ENCODE data around the gene QSOX1.
"Not testable (repeated sequence)": the region's sequence is repeated elsewhere in the genome, so short reads cannot be mapped to it uniquely, and the experiment has no call there.

The QSOX1 gene

DNA sequence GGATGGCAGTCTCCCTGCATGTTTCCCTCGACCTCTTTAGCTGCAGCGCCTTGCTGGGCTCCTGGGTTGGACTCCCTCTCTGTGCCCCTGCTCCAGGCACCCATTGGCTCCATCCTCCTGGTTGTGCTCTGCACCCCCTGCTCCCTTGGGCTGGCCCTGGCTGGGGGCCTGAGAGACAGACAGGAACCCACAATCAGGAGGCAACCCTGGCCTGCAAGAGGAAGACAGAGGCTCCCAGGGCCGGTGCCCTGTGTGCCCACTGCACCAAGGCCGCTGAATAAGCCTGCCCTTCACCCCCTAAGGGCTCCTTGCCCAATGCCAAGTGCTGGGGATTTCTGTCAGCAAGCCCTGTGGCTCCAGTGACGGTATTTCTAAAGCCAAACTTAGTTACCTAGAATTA is 43.9 kb downstream of the QSOX1 start:
- DNase-seq: no peak
- in situ Hi-C loops (cut with MboI; ENCODE audit: low pct_unique_long_range_greater_than_20kb, low sequenced_read_pairs): no loop called here

DNA sequence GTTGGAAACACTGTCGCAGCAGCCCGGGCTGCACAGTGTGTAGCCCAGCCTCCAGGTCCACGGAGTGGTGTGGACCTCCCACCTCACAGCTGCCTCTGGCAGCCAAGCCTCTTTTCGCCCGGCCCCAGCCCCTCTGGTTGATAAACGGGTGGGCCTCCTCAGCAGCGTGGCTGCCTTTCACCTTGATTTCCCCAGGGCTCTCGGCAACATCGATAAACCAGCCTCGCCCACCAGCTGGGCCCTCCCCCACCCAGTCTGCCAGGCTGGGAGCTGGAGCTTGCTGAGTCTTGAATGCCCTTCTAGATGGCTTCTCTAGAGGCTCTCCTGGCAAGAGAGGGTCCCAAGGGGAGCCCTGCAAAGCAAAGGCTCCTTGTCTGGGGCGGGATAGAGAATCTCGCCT is 44.3 kb downstream of the QSOX1 start:
- no peak for DNase-seq
- in situ Hi-C loops (cut with MboI; ENCODE audit: low pct_unique_long_range_greater_than_20kb, low sequenced_read_pairs): no loop called here

GRCh38 chr1:180201451-180202200 is 47.0 kb downstream of the QSOX1 start:
- DNase-seq: no peak
- in situ Hi-C loops (cut with MboI; ENCODE audit: low pct_unique_long_range_greater_than_20kb, low sequenced_read_pairs): no loop called here

DNA sequence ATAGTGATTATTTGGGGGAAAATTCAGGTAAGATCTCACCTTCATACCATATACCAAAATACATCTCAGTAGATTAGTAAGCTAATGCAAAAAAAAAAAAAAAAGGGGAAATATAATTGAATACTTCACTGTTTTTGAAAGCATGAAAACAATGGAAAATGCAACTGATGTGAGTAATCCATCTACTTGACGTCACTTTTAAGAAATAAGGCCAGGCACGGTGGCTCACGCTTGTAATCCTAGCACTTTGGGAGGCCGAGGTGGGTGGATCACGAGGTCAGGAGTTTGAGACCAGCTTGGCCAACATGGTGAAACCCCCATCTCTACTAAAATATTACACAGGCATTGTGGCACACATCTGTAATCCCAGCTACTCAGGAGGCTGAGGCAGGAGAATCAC is 47.9 kb downstream of the QSOX1 start:
- in situ Hi-C loops (cut with MboI; ENCODE audit: low pct_unique_long_range_greater_than_20kb, low sequenced_read_pairs); DNase-seq: not testable (repeated sequence)

DNA sequence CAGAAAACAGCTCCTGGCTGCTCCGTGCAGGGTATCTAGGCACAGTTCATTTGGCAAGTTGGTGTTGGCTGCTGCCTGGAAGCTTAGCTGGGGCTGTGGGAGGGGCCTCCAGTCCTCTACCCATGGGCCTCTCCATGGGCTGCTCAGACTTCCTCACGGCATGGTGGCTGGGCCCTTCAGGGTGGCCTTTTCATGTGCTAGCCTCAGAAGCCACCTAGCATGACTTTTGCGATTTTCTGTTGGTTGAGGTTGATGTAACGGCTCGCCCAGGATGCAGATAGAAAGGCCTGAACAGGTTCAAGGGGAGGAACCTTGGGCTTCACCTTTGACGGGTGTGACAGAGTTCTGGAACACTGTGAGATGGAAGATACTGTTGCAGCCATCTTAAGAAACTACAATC is 49.6 kb downstream of the QSOX1 start:
- in situ Hi-C loops (cut with MboI; ENCODE audit: low pct_unique_long_range_greater_than_20kb, low sequenced_read_pairs): no loop called here

GRCh38 chr1:180206581-180206980 is 51.9 kb downstream of the QSOX1 start:
- in situ Hi-C loops (cut with MboI; ENCODE audit: low pct_unique_long_range_greater_than_20kb, low sequenced_read_pairs): no loop called here
- no peak for DNase-seq

More for the DNA sequence above, 49.6 kb downstream of the QSOX1 start:
- no peak for DNase-seq

DNA sequence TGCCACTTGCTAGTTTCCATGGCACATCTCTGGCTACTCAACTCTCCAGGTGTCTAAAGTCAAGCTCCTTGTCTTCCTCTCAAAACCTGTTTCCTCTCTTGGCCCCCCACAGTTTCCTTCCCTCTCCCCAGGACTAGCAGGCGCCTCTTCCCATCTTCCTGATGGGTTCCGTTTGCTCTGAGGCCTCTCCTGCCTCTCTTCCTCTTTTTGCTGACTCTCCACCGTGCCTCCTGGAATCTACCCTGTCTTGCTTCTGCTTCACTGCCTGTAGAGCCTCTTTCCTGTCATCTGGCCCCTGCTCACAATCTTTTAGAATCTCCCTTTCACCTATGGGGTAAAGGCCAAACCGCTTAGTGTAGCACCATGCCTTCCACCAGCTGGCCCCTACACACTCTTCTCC is 53.6 kb downstream of the QSOX1 start:
- peak; percentile 82 for DNase-seq
- in situ Hi-C loops (cut with MboI; ENCODE audit: low pct_unique_long_range_greater_than_20kb, low sequenced_read_pairs): no loop called here

DNA sequence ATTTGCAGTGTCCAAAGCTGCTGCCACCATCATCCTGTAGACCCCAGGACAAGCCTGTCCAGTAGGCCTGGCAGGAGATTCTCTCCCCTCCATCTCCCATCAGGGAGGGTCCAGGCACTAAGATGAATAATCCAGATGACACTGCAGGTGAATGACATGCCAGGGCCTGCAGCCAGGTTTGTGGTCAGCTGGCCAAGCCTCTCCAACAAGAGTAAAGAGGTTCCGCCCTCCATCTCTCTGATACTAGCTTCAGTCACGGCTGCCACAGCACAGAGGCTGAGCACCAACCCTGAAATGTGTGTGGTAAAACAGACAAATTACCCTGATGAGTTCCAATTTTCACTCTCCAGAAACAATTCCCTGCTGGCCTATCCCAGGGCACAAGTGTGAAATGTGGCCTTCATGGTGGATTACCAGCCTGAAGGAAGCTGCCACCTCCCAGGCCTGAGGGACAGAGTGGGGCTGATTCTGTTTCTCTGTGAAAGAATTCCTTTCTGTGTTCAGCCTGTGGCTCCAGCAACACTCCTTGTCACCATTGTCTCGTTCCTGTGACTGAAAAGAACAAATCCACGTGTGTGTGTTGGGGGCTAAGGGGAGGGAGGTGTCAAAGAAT is 55.4 kb downstream of the QSOX1 start:
- no peak for DNase-seq

GRCh38 chr1:180211156-180211859 is 56.6 kb downstream of the QSOX1 start:
- DNase-seq: no peak
- in situ Hi-C loops (cut with MboI; ENCODE audit: low pct_unique_long_range_greater_than_20kb, low sequenced_read_pairs): no loop called here

More for the DNA sequence above, 55.4 kb downstream of the QSOX1 start:
- in situ Hi-C loops (cut with MboI; ENCODE audit: low pct_unique_long_range_greater_than_20kb, low sequenced_read_pairs): no loop called here

GRCh38 chr1:180211860-180212229 is 57.2 kb downstream of the QSOX1 start:
- DNase-seq: peak; percentile 47
- in situ Hi-C loops (cut with MboI; ENCODE audit: low pct_unique_long_range_greater_than_20kb, low sequenced_read_pairs): no loop called here

GRCh38 chr1:180213401-180214170 is 58.9 kb downstream of the QSOX1 start:
- in situ Hi-C loops (cut with MboI; ENCODE audit: low pct_unique_long_range_greater_than_20kb, low sequenced_read_pairs): no loop called here

GRCh38 chr1:180215856-180216625 is 61.4 kb downstream of the QSOX1 start:
- DNase-seq: no peak
- in situ Hi-C loops (cut with MboI; ENCODE audit: low pct_unique_long_range_greater_than_20kb, low sequenced_read_pairs): no loop called here

More at GRCh38 chr1:180213401-180214170, 58.9 kb downstream of the QSOX1 start:
- peak; percentile 78 for DNase-seq

DNA sequence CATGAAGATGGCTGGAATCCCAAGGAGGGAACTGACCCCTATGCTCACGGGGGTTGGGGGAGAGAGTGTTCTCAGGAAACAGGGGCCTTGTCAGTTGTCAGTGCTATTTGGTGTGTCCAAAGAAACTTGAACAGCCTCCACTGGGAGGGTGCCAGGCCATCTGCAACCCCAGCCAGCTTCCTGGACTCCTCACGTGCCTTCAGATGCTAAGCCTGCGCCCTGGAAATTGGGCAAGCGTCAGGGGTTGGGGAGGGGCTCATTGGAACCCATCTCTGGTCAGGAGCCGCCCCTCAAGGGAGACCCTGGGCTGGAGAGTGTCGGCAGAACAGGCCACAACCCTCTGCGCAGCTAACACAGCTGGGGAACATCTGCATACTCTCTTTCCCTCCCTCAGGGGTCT is 62.3 kb downstream of the QSOX1 start:
- in situ Hi-C loops (cut with MboI; ENCODE audit: low pct_unique_long_range_greater_than_20kb, low sequenced_read_pairs): no loop called here
- DNase-seq: no peak

DNA sequence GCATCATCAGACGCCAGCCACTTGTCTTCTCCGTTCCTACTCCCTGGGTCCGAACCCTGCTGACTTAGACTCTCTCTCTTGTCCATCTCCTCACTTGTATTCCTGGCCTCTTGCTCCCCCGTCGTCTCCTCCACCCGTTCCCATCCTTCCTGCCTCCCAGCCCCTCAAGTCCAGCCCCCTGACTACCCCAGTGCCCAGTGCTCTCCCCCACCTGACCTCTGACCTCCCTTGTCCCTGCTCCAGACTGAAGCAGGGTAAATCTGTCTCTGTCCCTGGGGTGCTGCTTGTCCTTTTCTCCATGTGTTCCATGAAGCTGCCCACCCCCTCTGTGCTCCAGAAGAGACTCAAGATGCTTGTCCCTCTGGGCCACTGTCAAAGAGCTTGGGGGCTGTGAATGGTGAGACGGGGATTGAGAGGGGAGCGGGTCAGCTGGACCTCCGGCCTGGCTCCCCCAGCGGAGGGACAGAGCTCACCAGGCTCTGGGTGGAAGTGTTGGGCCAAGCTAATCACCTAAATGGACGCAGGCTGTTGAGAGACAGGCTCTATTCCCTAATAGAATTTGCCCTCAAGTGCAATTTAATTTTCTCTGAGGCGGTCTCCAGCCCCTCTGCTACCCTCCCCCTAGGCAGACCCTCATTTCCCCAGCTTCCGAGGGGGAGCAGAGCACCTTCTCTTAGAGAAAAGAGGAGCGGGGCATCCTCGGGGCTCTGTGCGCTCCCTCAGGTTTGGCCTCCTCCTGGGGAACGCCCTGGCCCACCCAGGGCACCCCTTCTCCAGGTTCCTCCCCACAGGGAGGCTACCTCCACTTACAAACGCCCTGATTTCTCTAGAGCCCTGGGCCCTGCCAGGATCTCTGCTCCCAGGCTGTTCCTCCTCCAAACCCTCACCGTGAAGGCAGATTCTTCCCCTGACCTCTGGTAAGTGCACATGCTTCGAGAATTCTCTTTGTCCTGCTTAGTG is 64.4 kb downstream of the QSOX1 start:
- DNase-seq: no peak

DNA sequence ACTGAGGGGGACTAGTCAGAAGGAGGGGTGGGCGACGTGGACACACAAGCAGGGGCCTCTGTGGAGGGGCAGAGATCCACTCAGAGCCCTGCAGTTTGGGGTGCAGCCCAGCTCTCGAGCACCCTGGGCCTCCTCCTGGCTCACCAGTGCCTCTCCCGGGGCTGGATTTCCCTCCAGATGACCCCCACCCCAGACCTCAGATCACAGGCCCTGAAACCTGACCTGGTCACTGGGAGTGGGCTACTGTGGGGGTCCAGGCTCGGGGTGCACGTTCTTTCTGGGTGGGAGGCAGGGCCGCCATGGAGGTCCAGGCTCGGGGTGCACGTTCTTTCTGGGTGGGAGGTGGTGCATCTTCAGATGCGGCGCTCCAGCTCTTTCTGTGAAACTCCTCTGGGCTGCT is 65.1 kb downstream of the QSOX1 start:
- no peak for DNase-seq
- in situ Hi-C loops (cut with MboI; ENCODE audit: low pct_unique_long_range_greater_than_20kb, low sequenced_read_pairs): no loop called here

More for the DNA sequence above, 64.4 kb downstream of the QSOX1 start:
- in situ Hi-C loops (cut with MboI; ENCODE audit: low pct_unique_long_range_greater_than_20kb, low sequenced_read_pairs): no loop called here

DNA sequence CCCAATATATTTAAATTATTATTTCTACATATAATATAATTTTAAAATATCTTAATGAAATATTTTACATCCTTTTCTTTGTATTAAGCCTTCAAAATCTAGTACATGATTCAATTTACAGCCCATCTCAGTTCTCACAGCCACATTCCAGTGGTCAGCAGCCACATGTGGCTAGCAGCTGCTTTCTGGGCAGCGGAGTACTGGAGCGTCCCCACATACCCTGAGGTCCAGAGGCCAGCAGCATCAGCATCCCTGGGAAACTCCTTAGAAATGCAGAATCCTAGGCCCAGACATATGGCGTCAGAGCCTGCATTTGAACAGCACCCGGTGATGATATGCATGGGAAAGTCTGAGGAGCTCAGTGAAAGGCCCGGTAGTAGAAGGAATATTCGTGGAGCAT is 66.8 kb downstream of the QSOX1 start:
- no peak for DNase-seq
- in situ Hi-C loops (cut with MboI; ENCODE audit: low pct_unique_long_range_greater_than_20kb, low sequenced_read_pairs): no loop called here

DNA sequence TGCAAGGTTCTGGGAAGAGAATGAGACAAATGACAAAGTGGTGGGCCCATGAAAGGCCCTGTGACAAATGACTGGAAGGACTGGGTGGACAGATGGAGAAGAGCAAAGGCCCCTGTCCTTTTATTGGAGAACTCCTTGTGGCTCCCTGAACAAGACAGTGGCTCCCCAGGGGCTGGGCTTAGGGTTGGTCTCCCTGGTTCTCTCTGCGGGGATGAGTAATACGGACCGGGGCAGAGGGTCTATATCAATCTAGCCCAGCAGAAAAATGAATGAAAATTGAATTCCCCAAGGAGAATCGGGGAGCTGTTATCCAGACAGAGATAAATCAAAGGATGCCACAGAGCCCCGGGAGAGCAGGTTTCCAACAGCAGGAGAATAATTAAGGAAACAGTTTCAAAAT is 70.2 kb downstream of the QSOX1 start:
- in situ Hi-C loops (cut with MboI; ENCODE audit: low pct_unique_long_range_greater_than_20kb, low sequenced_read_pairs): no loop called here
- no peak for DNase-seq

DNA sequence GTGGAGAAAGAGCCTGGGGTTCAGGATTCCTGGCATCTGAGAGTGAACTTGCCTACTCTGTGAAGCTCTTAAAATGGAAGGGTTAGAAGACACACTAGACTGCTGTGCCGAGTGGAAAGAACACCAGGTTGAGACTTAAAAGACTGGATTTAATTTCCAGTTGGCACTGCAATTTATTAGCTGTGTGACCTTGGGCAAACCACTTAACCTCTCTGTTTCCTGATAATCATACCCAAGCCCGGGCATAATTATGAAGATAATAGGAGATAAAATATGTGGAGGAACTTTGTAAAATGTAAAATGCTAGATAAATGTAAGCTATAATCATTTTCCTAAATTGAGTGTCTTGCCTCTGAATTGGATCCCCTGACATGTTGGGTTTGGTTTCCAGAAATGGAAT is 70.7 kb downstream of the QSOX1 start:
- in situ Hi-C loops (cut with MboI; ENCODE audit: low pct_unique_long_range_greater_than_20kb, low sequenced_read_pairs): no loop called here
- DNase-seq: no peak
